ENCODE measurements around the gene OR6B1. TPM values are rescaled to one million over a fixed set of nuclear protein-coding genes. Genes with fewer than 3 reads are reported as not detected.

OR6B1 gene
- total and polyA plus RNA-seq, 2 of the 8 experiments (the other 6 are each of a cell fraction or from before 2014, with no cell fraction given), result not detected

DNA sequence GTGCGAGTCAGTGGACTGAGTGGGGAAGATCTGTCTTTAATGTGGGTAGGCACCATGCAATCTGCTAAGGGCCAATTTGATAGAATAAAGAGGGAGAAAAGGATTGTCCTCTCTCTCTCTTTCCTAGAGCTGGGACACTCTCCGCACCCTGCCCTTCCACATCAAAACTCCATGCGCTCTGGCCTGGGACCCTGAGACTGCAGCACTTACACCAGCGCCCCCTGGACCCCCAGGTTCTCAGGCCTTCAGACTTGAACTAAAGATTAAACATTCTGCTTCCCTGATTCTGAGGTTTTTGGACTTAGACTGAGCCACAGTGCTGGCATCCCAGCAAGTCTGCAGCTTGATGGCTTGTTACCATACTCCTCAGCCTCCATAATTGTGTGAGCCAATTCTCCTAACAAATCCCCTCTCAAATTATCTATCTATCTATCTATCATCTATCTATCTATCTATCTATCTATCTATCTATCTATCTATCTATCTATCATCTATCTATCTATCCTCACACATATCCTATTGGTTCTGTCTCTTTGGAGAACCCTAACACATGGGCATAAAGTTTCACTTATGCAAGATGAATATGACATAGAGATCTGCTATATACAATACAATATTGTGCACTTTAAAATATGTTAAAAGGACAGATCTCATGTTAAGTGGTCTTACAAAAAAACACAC, 26.2 kb downstream of the OR6B1 start:
- no peak overlapping the region for H4K91ac ChIP-seq (replicated peaks; ENCODE audit: insufficient read length, low read length)
- no peak overlapping the region for H3K18ac ChIP-seq (ENCODE audit: extremely low read depth, low read length)
- H3K56ac ChIP-seq (replicated peaks; ENCODE audit: insufficient read length, low read depth, low read length), result no peak overlapping the region
- H2BK20ac ChIP-seq (ENCODE audit: low read length), result no peak overlapping the region
- H2BK120ac ChIP-seq (replicated peaks; ENCODE audit: low read depth, low read length), result no peak overlapping the region
- H3K4me3 ChIP-seq (ENCODE audit: extremely low read depth in 1 of 4, insufficient read depth in 2 of 4, low read depth in 3 of 4, low read length in 4 of 4), result no peak overlapping the region
- H3K4ac ChIP-seq (replicated peaks; ENCODE audit: insufficient read length, low read depth, low read length), result no peak overlapping the region
- H3K27me3 ChIP-seq (replicated peaks in 1 of 4; ENCODE audit: control insufficient read depth in 3 of 4, extremely low read depth in 1 of 4, insufficient read depth in 3 of 4, low read length in 3 of 4), result no peaks in the 10 kb centered on the region
- no peak overlapping the region for H3K14ac ChIP-seq (ENCODE audit: insufficient read length)
- DNase-seq (ENCODE audit: low read depth in 1 of 2, low spot score in 2 of 2) (no peak), FAIRE-seq (no peak)
- H3K36me3 ChIP-seq (ENCODE audit: control insufficient read depth in 2 of 4, insufficient read depth in 4 of 4, low read length in 3 of 4), result no peaks in the 10 kb centered on the region
- H3K9me3 ChIP-seq (ENCODE audit: insufficient read depth in 2 of 2, low read depth in 1 of 2, low read length in 1 of 2), result no peaks in the 10 kb centered on the region
- no peak overlapping the region for H4K5ac ChIP-seq (ENCODE audit: insufficient read length, low read depth, low read length)
- H3K4me2 ChIP-seq (ENCODE audit: insufficient read depth in 1 of 2, low read depth in 2 of 2, low read length in 2 of 2), result no peak overlapping the region
- ChIA-PET POLR2A (ENCODE audit: partially characterized antibody) (no interaction called here), CTCF (ENCODE audit: partially characterized antibody) (interaction anchor here (1.1 to 2.4 kb wide), 4 partner anchors 12 to 134 kb away, joined by 3 to 5 read pairs (median 4); no protein-coding TSS in a partner anchor)
- H3K23me2 ChIP-seq (ENCODE audit: low read depth, low read length), result no peaks in the 10 kb centered on the region
- H4K20me1 ChIP-seq (replicated peaks in 1 of 2; ENCODE audit: control insufficient read depth in 1 of 2, insufficient read depth in 2 of 2, low read length in 2 of 2), result no peaks in the 10 kb centered on the region
- WGBS, 2 experiments (ENCODE audit: extremely low coverage in 1 of 2, insufficient coverage in 1 of 2, insufficient read length in 1 of 2, insufficient replicate concordance in 2 of 2, low coverage in 1 of 2, low lambda C conversion rate in 2 of 2, missing lambda C conversion rate in 1 of 2), result 58% methylated on average over 3 of the region's 4 CpGs; no CpG with 5 or more reads in 1 of the 2 experiments
- H3K23ac ChIP-seq (ENCODE audit: insufficient read length), result no peak overlapping the region
- H3K4me1 ChIP-seq (replicated peaks in 1 of 4; ENCODE audit: control insufficient read depth in 3 of 4, insufficient read depth in 4 of 4, low read length in 3 of 4), result no peaks in the 10 kb centered on the region; a peak in 1 of 7 replicates
- H2BK15ac ChIP-seq (ENCODE audit: low read length), result no peak overlapping the region
- H4K8ac ChIP-seq (ENCODE audit: extremely low read depth, insufficient read depth, low read length), result no peak overlapping the region
- no peak overlapping the region for H3K27ac ChIP-seq (ENCODE audit: low read depth, low read length)
- H2BK5ac ChIP-seq (ENCODE audit: low read depth, low read length), result no peak overlapping the region
- H3K79me2 ChIP-seq (ENCODE audit: control insufficient read depth in 1 of 2, insufficient read depth in 2 of 2, low read length in 2 of 2), result no peaks in the 10 kb centered on the region
- no peak overlapping the region for H3K9ac ChIP-seq (replicated peaks in 1 of 4; ENCODE audit: extremely low read depth in 1 of 4, low read depth in 3 of 4, low read length in 3 of 4)
- H2AK5ac ChIP-seq (ENCODE audit: low read depth, low read length), result no peak overlapping the region
- no peak overlapping the region for H2BK12ac ChIP-seq (ENCODE audit: low read depth, low read length)
- no peaks in the 10 kb centered on the region for H3K79me1 ChIP-seq (ENCODE audit: low read depth, low read length)
- H2AFZ ChIP-seq (ENCODE audit: low read length), result 0 out of 2 replicates have a peak overlapping the region, but pooled peaks have one; percentile 46
- TF ChIP-seq CBX8 (IDR thresholded peaks at IDR 0.05; ENCODE audit: borderline replicate concordance, low read depth, low read length) (no peak), HDAC2 (IDR thresholded peaks at IDR 0.05; ENCODE audit: borderline replicate concordance in 1 of 2, low read depth in 2 of 2, low read length in 2 of 2) (no peak), JUND (IDR thresholded peaks at IDR 0.05; ENCODE audit: low read length) (no peak), SIRT6 (IDR thresholded peaks at IDR 0.05; ENCODE audit: low read length) (no peak), NRF1 (IDR thresholded peaks at IDR 0.05; ENCODE audit: low read depth, low read length) (no peak), SP1 (IDR thresholded peaks at IDR 0.05; ENCODE audit: low read depth, low read length) (no peak), CTCF (IDR thresholded peaks at IDR 0.05; ENCODE audit: control extremely low read depth in 1 of 3, insufficient read depth in 1 of 3, low read depth in 1 of 3, low read length in 3 of 3) (peak in 2 of 3 experiments; percentile 7 to 16; a peak in 2 of 4 replicates), TEAD4 (IDR thresholded peaks at IDR 0.05; ENCODE audit: low read depth, low read length) (no peak), CEBPB (IDR thresholded peaks at IDR 0.05; ENCODE audit: low read depth, low read length) (no peak), JUN (IDR thresholded peaks at IDR 0.05; ENCODE audit: low read depth, low read length) (no peak)

Measured in H1 (cell line).